ENCODE data around the gene PI4K2A.

PI4K2A gene

GRCh38 chr10:97713339-97713825 is 72.9 kb downstream of the PI4K2A start, which contains the start of gene MARVELD1:
TSS of gene MARVELD1 (plus strand) at chr10:97713730. CDS start at chr10:97713877, 147 bp downstream.
- peak; percentile 52 for ATAC-seq
- TF ChIP-seq ZC3H10 (CRISPR knock-in tag; IDR thresholded peaks at IDR 0.05): no peak
- TF ChIP-seq, protein P1, sequence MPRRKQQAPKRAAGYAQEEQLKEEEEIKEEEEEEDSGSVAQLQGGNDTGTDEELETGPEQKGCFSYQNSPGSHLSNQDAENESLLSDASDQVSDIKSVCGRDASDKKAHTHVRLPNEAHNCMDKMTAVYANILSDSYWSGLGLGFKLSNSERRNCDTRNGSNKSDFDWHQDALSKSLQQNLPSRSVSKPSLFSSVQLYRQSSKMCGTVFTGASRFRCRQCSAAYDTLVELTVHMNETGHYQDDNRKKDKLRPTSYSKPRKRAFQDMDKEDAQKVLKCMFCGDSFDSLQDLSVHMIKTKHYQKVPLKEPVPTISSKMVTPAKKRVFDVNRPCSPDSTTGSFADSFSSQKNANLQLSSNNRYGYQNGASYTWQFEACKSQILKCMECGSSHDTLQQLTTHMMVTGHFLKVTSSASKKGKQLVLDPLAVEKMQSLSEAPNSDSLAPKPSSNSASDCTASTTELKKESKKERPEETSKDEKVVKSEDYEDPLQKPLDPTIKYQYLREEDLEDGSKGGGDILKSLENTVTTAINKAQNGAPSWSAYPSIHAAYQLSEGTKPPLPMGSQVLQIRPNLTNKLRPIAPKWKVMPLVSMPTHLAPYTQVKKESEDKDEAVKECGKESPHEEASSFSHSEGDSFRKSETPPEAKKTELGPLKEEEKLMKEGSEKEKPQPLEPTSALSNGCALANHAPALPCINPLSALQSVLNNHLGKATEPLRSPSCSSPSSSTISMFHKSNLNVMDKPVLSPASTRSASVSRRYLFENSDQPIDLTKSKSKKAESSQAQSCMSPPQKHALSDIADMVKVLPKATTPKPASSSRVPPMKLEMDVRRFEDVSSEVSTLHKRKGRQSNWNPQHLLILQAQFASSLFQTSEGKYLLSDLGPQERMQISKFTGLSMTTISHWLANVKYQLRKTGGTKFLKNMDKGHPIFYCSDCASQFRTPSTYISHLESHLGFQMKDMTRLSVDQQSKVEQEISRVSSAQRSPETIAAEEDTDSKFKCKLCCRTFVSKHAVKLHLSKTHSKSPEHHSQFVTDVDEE (CRISPR knock-in tag; IDR thresholded peaks at IDR 0.05): 0 out of 2 replicates have a peak, but pooled peaks have one; percentile 20

GRCh38 chr10:97713826-97714400 is 73.4 kb downstream of the PI4K2A start:
- TF ChIP-seq ZFP3 (CRISPR knock-in tag; IDR thresholded peaks at IDR 0.05) (0 out of 2 replicates have a peak, but pooled peaks have one; percentile 25), ISL1 (CRISPR knock-in tag; IDR thresholded peaks at IDR 0.05) (no peak), BACH2 (CRISPR knock-in tag; IDR thresholded peaks at IDR 0.05; ENCODE audit: borderline replicate concordance) (no peak), ARNTL (CRISPR knock-in tag; IDR thresholded peaks at IDR 0.05; ENCODE audit: borderline replicate concordance, low read depth) (peak; percentile 54; the same call in 1 of the 2 replicates)
- ATAC-seq: peak; percentile 68

GRCh38 chr10:97714401-97715258 is 74.2 kb downstream of the PI4K2A start:
- TF ChIP-seq CREB5 (CRISPR knock-in tag; IDR thresholded peaks at IDR 0.05; ENCODE audit: low read depth) (no peak), SNAI2 (CRISPR knock-in tag; IDR thresholded peaks at IDR 0.05) (no peak), OSR1 (CRISPR knock-in tag; IDR thresholded peaks at IDR 0.05) (no peak), POU6F1 (CRISPR knock-in tag; IDR thresholded peaks at IDR 0.05; ENCODE audit: borderline replicate concordance, low read depth) (no peak), CSDC2 (CRISPR knock-in tag; IDR thresholded peaks at IDR 0.05) (no peak), ZFP30 (CRISPR knock-in tag; IDR thresholded peaks at IDR 0.05) (no peak), TOX (CRISPR knock-in tag; IDR thresholded peaks at IDR 0.05; ENCODE audit: borderline replicate concordance) (no peak), BACH2 (CRISPR knock-in tag; IDR thresholded peaks at IDR 0.05; ENCODE audit: borderline replicate concordance) (no peak), ZNF565 (CRISPR knock-in tag; conservative IDR thresholded peaks at IDR 0.05; ENCODE audit: low read depth) (no peak), ARNTL (CRISPR knock-in tag; IDR thresholded peaks at IDR 0.05; ENCODE audit: borderline replicate concordance, low read depth) (no peak), TCF4 (CRISPR knock-in tag; IDR thresholded peaks at IDR 0.05; ENCODE audit: borderline replicate concordance) (no peak)
- TF ChIP-seq, protein P2, sequence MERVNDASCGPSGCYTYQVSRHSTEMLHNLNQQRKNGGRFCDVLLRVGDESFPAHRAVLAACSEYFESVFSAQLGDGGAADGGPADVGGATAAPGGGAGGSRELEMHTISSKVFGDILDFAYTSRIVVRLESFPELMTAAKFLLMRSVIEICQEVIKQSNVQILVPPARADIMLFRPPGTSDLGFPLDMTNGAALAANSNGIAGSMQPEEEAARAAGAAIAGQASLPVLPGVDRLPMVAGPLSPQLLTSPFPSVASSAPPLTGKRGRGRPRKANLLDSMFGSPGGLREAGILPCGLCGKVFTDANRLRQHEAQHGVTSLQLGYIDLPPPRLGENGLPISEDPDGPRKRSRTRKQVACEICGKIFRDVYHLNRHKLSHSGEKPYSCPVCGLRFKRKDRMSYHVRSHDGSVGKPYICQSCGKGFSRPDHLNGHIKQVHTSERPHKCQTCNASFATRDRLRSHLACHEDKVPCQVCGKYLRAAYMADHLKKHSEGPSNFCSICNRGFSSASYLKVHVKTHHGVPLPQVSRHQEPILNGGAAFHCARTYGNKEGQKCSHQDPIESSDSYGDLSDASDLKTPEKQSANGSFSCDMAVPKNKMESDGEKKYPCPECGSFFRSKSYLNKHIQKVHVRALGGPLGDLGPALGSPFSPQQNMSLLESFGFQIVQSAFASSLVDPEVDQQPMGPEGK (CRISPR knock-in tag; IDR thresholded peaks at IDR 0.05; ENCODE audit: borderline replicate concordance): no peak
- TF ChIP-seq, protein P3, sequence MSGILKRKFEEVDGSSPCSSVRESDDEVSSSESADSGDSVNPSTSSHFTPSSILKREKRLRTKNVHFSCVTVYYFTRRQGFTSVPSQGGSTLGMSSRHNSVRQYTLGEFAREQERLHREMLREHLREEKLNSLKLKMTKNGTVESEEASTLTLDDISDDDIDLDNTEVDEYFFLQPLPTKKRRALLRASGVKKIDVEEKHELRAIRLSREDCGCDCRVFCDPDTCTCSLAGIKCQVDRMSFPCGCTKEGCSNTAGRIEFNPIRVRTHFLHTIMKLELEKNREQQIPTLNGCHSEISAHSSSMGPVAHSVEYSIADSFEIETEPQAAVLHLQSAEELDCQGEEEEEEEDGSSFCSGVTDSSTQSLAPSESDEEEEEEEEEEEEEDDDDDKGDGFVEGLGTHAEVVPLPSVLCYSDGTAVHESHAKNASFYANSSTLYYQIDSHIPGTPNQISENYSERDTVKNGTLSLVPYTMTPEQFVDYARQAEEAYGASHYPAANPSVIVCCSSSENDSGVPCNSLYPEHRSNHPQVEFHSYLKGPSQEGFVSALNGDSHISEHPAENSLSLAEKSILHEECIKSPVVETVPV (CRISPR knock-in tag; IDR thresholded peaks at IDR 0.05): no peak
- ATAC-seq: peak; percentile 75
